Mammary epithelial cell (primary cell): Measurements from ENCODE around the gene NR2F1-AS1.

Experiments
- EZH2 ChIP-seq: IDR thresholded peaks from 2 replicates; pipeline ENCODE4 v1.6.1; 2012; ENCODE audit warnings: low read length, inconsistent platforms, borderline replicate concordance
- TF ChIP-seq, protein P1 (sequence below), 2 donors: IDR thresholded peaks in 1 of 2; conservative IDR thresholded peaks in 1 of 2; 2 replicates each; pipeline ENCODE4 v1.5.1; 2011 to 2012; ENCODE audit warnings: inconsistent platforms in 2 of 2, low read length in 2 of 2, mild to moderate bottlenecking in 2 of 2, control low read depth in 1 of 2, low read depth in 1 of 2; ENCODE audit not compliant: insufficient read depth in 1 of 2; ENCODE audit errors: extremely low read depth in 1 of 2

DNA sequence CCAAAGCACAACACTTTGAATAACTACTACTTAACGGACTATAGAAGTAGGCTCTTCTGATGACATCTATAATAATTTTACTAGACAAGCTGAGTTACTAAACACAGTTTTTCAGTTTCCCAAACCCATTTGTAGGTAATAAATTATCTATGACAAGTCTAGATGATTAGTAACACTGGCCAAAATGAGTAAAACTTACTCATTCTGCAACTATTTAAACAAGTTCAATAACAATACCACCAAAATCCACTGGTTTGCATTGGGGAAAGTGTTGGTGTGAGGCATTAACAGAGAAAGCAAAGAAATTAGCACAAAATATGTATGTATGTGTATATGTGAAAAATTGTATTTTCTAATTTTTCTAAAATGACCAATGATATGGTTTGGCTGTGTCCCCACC lies 119.3 kb downstream of the NR2F1-AS1 start:
- TF ChIP-seq, protein P1, sequence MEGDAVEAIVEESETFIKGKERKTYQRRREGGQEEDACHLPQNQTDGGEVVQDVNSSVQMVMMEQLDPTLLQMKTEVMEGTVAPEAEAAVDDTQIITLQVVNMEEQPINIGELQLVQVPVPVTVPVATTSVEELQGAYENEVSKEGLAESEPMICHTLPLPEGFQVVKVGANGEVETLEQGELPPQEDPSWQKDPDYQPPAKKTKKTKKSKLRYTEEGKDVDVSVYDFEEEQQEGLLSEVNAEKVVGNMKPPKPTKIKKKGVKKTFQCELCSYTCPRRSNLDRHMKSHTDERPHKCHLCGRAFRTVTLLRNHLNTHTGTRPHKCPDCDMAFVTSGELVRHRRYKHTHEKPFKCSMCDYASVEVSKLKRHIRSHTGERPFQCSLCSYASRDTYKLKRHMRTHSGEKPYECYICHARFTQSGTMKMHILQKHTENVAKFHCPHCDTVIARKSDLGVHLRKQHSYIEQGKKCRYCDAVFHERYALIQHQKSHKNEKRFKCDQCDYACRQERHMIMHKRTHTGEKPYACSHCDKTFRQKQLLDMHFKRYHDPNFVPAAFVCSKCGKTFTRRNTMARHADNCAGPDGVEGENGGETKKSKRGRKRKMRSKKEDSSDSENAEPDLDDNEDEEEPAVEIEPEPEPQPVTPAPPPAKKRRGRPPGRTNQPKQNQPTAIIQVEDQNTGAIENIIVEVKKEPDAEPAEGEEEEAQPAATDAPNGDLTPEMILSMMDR (conservative IDR thresholded peaks at IDR 0.05 in 1 of 2, IDR thresholded peaks at IDR 0.05 in 1 of 2; ENCODE audit: extremely low read depth in 1 of 2, insufficient read depth in 1 of 2, low read depth in 1 of 2, low read length in 2 of 2): no peak
- TF ChIP-seq EZH2: no peak
